Caki2 (cell line): Measurements from ENCODE around the gene MEAF6. TPM values are rescaled to one million over a fixed set of nuclear protein-coding genes. Genes with fewer than 3 reads are reported as not detected.

Experiments
- DNase-seq: peaks from one replicate; pipeline ENCODE4 v3.0.0-alpha.2; 2015; ENCODE audit warnings: low read depth
- in situ Hi-C: cut with HindIII; loops from 2 replicates; pipeline ENCODE4 v1.10.0; 2016; ENCODE audit warnings: low sequenced_read_pairs, low pct_unique_long_range_greater_than_20kb, mixed read lengths
- total RNA-seq: library from RNA; depleted of rRNA; stranded (reverse); fragments of >200 nt; shearing (Covaris generic); gene quantifications from 2 replicates; pipeline ENCODE4 v1.2.3, GENCODE V29; 2014; ENCODE audit warnings: low replicate concordance

The MEAF6 gene
- total RNA-seq, 1 experiment from 2014 or later, result 59.6 TPM

GRCh38 chr1:37477946-37478345 lies 36.6 kb downstream of the MEAF6 start:
- DNase-seq, result no peak
- in situ Hi-C loops, result no loop called here

- in situ Hi-C loops, result no loop called here
- DNase-seq, result peak; percentile 90
Measured at GRCh38 chr1:37477198-37477931, 37.2 kb downstream of the MEAF6 start.

- peak; percentile 82 for DNase-seq
- in situ Hi-C loops, result no loop called here
Measured at GRCh38 chr1:37476460-37477197, 37.9 kb downstream of the MEAF6 start.

GRCh38 chr1:37476087-37476452 lies 38.5 kb downstream of the MEAF6 start:
- in situ Hi-C loops, result no loop called here
- peak; percentile 26 for DNase-seq

DNA sequence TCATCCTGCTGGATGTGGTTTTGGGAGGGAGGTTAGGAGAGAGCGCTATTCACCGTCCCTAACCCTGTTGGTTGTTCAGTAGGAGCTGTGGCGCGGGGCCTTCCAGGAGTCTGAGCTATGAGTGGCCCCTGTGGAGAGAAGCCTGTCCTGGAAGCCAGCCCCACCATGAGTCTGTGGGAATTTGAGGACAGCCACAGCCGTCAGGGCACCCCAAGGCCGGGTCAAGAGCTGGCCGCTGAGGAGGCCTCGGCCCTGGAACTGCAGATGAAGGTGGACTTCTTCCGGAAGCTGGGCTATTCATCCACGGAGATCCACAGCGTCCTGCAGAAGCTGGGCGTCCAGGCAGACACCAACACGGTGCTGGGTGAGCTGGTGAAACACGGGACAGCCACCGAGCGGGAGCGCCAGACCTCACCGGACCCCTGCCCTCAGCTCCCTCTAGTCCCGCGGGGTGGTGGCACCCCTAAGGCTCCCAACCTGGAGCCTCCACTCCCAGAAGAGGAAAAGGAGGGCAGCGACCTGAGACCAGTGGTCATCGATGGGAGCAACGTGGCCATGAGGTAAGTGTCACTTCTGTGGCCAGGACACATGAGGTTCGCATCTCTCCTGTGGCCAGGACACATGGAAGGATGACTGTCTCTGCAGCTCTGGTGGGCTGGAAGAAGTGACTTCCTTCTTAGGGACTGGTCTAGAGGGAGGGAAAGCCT lies 39.0 kb downstream of the MEAF6 start:
- in situ Hi-C loops, result no loop called here

GRCh38 chr1:37474697-37475379 lies 39.7 kb downstream of the MEAF6 start:
- in situ Hi-C loops, result no loop called here
- no peak for DNase-seq

More for the DNA sequence above, 39.0 kb downstream of the MEAF6 start:
- peak; percentile 24 for DNase-seq

DNA sequence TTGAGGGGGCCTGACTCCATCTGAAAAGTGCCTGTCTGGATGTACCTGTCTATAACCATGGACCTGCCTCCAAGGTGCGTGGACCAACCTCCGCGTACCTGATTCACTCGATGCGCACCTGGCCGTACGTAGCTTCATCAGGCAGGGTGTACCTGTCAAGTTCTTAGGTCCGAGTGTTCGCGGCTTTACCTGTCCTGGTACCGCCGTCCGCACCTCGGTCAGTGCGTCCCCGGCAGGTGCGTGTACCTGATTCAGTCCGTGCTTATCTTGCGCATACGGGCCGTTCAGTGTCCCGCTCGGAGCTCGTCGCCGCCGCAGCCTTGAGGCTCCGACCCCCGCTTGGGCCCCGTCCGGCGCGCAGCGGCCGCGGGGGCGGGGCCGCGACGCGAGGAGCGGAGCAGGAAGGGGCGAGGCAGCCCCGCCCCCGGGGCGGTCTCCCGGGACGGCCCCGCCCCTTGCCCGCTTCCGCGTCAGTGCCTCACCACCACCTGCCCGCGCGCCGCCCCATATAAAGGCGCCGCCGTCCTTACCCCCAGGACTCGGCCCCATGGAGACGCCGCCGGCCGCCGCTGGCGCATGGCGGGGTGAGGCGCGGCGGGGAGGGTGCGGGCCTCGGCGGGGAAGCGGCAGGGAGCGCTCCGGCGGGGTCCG lies 40.4 kb downstream of the MEAF6 start, which contains the start of gene ZC3H12A:
Gene ZC3H12A (plus strand): TSS at position 535 of the 651 bp plus-strand sequence. CDS start 917 bp downstream, outside the sequence.
- DNase-seq, result peak; percentile 84
- in situ Hi-C loops, result no loop called here

DNA sequence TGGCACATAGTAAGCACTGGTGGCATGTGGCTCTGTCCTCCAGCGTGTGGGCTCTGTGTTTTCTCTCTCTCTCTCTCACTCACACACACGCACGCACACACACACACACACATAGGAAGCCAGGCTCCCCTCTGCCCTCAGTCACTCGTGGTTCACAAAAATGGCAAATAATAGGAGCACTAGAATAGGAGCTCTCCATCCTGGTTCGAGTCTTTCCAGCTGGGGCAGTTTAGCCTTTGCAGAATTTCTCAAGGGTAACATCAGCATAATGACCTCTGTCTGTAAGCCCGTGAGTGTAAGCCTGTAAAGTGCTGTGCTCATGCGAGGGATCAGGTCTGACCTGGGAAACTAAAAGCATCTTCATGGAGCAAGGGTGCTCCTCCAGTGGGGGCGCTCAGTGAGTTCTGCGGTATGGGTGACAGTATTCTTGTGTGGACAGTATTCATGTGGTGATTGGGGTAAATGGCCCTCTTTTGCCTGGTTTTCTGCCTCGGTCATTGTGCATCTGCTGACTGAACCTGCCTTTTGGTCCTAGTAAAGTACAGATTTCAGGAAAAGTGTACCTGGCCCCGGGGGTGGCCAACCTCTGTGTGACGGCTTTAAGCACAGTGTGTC lies 41.0 kb downstream of the MEAF6 start:
- DNase-seq, result peak; percentile 45
- in situ Hi-C loops, result no loop called here

DNA sequence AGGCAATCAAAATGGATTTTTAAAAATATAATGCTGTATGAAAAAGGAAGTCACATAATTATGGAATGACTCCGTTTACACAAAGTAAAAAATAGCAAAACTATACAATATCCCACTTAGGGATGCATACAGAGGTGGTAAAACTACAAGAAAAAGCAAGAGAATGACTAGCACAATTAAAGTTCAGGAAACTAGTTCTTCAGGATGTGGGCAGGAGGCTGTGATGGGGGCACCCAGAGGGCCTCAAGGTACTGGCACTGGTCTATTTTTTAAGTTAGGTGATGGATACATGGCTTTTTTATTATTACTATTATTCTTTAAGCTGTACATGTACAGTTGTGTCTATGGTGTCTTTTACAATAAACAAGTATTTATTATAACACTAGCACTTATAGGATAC lies 41.6 kb downstream of the MEAF6 start:
- in situ Hi-C loops, result no loop called here
- DNase-seq, result no peak

GRCh38 chr1:37472281-37472680 lies 42.3 kb downstream of the MEAF6 start:
- in situ Hi-C loops, result no loop called here
- DNase-seq, result no peak

GRCh38 chr1:37471345-37472231 lies 43.0 kb downstream of the MEAF6 start:
- in situ Hi-C loops, result no loop called here
- peak; percentile 80 for DNase-seq

DNA sequence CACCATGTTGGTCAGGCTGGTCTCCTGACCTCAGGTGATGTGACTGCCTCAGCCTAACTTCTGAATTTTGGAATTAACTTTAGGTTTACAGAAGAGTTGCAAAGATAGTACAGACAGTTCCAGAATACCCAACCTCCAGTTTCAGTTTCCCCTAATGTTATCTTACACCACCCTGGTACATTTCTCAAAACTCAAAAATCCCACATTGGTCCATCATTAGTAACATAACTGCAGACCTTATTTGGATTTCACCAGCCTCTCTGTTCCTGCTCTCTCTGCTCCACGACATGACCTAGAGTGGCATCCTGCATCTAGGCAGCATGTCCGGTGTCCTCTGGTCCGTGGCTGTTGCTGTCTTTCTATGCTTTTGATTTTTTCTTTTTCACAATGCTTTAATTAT lies 45.2 kb downstream of the MEAF6 start:
- in situ Hi-C loops, result no loop called here
- DNase-seq, result no peak

- in situ Hi-C loops, result no loop called here
- DNase-seq, result no peak
Measured at GRCh38 chr1:37468037-37468436, 46.5 kb downstream of the MEAF6 start.

- DNase-seq, result no peak
- in situ Hi-C loops, result no loop called here
Measured at GRCh38 chr1:37465593-37466517, 48.7 kb downstream of the MEAF6 start.

DNA sequence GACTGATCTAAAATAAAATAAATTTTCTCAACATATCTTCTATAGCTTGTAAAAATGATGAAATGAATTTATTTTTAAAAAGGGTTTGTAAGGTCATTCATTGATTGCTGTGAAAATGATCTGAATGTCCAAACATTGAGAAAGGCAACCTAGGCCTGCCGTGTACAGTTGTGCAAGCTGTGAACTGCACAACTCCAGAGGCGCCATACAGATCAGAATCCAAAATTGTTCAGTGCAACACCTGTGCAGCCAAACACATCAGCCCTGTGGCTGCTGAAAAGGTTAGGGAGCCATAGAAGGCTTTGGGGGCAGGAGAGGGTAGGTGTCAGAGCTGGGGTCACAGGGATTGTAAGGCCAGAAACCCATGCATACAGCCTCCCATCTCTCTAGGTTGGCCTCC lies 50.1 kb downstream of the MEAF6 start:
- DNase-seq, result no peak
- in situ Hi-C loops, result no loop called here
